Left renal pelvis (tissue), 4 donors: Measurements from ENCODE around the gene ARF1. TPM values are rescaled to one million over a fixed set of nuclear protein-coding genes. Genes with fewer than 3 reads are reported as not detected.

Source experiments
- DNase-seq, 4 donors: peaks; one replicate each; pipeline ENCODE4 v3.0.0-alpha.2; 2013; ENCODE audit warnings: low read depth in 4 of 4, low spot score in 3 of 4
- polyA plus RNA-seq, 4 donors: library from polyadenylated mRNA; unstranded; fragments of 120-200 nt; gene quantifications; one replicate each; pipeline ENCODE4 v1.2.1, GENCODE V29; 2013; ENCODE audit not compliant: insufficient read length in 4 of 4

The ARF1 gene
- polyA plus RNA-seq, 4 donors: 322 to 353 (median 340) TPM

DNA sequence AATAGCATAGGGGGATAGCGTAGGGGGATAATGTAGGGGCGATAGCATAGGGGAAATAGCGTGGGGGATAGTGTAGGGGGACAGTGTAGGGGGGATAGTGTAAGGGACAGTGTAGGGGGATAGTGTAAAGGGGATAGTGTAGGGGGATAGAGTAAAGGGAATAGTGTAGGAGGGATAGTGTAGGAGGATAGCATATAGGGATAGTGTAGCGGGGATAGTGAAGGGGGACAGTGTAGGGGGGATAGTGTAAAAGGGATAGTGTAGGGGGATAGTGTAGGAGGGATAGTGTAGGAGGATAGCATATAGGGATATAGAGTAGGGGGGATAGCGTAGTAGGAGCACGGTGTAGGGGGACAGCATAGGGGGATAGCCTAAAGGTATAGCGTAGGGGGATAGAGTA is 14.1 kb upstream of the ARF1 start:
- DNase-seq: no peak

DNA sequence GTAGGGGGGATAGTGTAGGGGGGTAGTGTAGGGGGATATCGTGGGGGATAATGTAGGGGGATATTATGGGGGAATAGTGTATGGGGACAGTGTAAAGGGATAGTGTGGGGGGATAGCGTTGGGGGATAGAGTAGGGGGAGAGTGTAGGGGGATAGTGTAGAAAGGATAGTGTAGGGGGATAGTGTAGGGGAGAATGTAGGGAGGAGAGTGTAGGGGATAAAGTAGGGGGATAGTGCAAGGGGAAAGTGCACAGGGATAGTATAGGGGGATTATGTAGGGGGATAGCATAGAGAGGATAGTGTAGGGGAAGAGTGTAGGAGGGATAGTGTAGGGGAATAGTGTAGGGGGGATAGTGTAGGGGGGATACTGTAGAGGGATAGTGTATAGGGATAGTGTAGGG is 12.3 kb upstream of the ARF1 start:
- DNase-seq: no peak

DNA sequence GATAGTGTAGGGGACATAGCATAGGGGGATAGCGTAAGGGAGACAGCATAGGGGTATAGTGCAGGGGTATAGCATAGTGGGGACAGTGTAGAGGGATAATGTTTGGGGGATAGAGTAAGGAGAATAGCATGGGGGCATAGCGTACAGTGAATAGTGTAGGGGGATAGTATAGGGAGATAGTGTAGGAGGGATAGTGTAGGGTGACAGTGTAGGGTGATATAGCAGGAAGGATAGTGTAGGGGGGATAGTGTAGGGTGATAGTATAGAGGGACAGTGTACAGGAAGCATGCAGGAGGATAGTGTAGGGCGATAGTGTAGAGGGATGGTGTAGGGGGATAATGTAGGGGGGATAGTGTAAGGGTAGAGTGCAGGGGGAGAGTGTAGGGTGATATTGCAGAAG is 11.7 kb upstream of the ARF1 start:
- DNase-seq: no peak

DNA sequence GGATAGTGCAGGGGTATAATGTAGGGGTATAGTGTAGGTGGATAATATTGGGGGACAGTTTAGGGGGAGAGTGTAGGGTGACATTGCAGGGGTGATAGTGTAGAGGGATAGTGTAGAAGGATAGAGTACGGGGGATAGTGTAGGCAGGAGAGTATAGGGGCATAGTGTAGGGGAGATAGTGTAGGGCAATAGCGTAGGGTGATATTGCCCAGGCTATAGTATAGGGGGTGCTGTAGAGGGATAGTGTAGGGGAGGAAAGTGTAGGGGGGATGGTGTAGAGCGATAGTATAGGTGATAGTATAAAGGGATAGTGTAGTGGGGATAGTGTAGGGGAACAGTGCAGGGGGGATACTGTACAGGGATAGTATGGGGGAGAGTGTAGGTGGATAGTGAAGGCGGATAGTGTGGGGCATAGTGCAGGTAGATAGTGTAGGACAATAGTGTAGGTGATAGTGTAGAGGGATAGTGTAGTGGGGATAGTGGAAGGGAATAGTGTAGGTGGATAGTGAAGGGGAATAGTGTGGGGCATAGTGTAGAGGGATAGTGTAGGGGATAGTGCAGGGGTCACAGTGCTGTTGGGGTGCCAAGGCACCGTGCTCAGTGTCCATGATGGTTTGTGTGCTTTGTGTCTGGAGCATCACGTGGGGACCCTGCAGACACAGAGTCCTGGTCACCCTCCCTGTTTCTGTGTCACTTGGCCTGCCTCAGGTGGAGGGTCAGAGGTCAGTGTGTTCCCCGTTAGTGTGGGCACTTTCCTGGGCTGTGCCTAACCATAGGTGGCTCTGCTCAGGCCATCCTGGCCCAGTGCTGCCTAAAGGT is 10.5 kb upstream of the ARF1 start:
- no peak for DNase-seq

DNA sequence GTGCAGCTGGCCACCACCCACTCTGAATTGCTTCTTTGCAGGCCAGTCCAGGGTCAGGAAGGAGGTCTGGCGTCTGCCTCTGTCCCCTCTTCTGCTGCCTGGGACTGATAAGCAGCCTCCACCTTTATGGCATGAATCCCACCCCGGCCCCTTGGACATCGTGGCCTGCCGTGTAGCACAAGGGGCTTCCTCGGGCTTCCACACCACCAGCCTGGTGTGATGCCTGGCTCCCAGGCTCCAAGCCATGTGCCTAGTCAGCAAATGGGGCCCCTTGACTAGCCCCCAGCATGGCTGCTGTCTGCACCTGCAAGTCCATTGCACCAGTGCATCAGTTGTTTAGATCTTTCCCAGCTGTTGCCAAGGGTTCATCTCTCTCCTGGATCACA is 9.9 kb upstream of the ARF1 start:
- DNase-seq: no peak

DNA sequence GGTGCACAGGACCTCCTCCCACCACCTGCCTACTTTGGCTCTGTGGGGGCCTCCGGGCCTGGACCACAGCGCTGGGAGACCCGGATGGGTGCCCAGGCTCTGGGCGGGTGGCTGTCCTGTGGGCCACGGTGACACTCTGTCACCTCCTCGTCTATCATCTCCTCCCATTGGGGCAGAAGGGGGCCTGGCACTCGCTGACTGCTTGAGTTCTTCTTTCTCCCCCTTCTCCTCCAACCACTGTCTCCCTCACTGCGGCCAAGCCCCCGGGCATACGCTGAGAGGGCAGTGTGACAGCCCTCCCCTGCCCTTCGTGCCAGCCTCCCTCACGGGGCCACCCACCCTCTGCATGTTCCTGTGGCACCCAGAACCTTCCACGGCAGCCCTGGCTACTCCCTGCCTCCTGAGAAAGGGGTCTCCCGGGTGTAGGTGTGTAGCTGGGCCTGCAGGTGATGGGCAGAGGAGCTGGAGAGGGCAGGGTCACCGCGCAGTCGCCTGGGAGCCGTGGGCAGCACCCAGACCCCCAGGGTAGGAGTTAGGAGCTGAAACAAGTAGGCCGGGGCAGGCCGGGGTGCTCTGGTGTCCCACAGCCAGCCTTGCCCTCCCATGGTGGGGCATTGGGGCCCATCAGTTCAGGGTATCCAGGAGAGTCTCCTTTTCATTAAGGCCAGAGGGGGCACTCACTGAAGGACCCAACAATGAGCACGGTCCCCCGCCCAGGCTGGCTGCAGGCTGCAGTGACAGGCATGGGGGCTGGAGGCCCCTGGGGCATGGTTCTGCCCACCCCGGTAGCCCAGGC is 9.2 kb upstream of the ARF1 start:
- DNase-seq: no peak

DNA sequence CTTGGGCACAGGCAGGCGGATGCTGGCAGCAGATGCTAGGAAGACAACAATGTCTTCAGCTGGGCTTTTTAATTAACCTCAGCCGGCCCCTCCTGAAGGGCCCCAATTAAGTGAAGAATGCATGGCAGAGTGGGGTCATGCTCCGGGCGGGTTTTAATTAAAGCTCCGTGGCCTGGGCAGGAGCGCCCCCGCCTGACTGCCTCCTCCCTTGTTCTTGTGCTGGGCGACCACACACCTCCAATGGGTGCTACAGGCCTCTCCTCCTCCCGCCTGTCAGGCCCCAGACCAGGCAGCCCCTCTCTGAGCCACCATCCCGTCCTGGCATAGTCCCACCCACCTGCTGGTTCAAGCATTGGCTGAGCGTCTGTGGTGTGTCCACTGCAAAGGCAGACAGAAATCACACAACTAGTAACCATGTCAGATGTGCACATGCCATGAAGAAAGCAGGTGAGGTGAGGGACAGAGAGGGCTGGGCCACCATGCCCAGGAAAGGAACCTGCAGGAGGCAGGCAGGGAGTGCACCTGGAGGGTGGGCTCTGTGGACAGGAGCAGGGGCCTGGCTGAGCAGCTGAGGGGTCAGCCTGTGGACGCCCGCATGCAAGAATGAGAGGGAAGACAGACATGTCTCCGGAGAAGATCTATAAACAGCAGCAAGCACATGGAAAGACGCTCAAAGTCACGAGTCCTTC is 8.5 kb upstream of the ARF1 start:
- no peak for DNase-seq

DNA sequence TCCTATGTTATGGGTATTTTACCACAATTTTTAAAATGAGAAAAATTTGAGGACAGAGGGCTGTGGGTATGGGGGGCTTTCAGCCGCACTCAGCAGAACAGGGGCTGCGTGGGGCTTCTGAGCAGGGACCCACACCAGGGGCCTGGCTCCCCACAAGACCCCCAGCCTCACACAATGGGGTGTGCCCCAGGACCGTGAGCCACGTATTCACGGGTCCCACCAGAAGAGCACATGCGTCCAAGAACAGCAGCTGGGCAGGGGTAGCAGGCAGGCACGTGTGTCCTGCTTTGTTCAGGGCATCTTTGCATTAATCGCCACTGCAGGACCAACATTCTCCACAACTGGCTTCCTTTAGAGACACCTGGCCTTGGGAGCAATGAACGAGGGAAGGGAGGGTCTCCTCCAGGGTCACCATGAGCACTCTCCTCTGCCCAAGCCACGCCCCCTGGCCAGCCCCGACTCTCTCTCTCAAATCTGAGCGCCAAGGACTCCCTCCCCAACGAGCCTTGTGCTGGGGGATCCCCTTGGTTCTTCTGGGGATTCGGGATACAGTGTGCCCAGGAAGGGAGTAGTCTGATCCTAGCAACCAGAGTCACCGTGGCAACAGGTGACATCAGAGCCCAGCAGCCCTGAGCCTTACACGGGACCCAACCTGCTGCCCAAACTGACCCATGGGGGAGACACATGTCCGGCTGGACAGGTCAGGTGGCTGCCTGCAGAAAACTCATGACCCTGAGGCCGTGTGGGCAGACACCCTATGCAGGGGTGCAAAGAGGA is 7.4 kb upstream of the ARF1 start:
- DNase-seq: no peak

DNA sequence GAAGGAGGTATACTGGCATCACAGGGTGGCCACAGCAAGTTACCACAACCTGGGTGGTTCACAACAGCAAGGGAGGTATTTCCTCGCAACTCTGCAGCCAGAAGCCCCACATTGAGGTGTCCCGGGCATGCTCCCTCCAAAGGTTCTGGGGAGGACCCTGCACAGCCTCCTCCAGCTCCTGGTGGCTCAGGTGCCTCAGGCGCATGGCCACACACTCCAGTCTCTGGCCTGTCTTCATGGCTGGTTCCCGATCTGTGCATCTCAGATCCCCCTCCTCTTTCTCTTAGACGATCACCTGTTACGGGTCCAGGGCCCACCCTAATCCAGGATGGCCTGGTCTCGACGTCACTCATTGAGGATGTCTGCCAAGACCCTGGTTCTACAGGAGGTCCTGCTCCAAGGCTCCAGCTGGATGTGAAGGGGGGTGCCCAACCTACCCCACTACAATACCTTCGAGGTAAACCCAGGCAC is 6.7 kb upstream of the ARF1 start:
- no peak for DNase-seq

DNA sequence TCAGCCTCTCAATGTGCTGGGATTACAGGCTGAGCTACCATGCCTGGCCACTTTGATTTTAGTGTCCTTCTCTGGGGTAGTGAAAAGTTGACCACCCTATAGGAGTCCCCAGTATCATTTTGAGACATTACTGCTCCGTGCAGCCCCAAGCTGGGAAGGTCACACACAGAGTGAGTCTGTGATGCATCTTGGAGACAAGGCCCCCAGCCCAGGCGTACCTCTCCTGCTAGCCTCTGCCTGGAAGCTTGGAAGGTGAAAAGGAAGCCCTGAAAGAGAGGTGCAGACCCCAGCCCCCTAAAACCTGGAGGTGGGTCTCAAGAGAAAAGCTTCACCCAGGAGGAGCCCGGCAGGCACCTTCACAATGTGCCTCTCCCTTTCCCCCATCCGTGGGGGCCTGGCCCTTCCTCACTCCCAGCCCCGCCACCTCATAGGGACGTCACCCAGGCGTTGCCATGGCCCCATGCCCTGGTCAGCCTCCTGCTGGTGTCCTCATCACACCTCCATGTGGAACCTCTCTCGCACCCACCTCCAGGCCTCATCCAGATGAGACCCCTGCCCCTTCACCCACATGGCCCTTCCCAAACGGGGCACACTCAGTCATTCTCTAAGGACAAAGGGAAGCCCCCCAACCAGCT is 5.6 kb upstream of the ARF1 start:
- DNase-seq: no peak

DNA sequence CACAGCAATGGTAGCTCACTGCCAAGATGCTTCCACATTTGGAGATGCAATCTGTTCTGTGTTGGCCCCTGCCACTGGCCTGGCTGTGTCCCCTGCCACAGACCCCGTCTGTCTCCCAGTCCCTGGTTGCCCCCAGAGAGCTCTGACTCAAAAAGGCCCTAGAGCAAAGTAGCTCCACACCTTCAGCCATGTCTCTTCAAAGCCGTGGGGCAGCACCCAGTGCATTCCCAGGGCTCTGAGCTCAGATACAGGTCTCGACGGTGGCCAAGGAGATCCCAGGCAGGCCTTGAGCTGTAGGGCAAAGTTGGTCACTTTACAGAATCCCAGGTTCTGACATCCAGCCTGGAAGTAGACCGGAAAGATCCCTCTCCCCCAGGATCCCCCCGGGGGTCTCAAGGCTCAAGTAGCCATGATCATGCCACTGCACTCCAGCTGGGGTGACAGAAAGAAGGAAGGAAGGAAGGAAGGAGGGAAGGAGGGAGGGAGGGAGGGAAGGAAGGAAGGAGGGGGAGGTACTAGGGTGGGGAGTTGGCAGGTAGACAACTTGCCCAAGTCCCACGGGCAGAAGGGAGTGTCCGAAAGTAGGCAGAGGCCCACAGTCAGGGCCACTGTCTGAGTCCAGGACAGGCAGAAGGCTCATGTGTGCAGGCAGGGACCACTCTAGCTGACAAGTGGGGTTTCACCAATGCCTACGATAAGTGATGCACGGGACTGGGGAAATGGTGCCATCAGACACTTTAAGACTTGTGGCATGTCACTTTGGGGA is 4.8 kb upstream of the ARF1 start:
- no peak for DNase-seq

DNA sequence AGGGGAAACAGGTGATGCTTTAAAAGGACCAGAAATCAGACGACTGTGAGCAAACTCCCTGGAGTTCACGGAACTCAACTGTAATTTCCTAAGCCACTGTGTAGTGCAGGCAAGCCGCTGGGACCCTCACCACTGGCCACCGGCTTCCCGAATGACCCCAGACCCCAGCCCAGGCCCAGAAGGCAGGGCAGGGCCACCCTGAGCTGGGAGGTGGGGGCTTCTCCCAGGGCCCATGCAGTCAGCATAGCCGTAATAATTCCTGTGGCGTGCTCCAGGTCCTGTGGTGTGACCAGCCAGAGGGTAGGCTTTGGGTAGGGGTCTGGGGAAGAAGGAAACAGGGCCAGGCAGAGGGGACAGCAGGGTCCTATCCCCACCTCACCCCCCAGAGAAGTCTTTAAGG is 3.5 kb upstream of the ARF1 start:
- DNase-seq: no peak

DNA sequence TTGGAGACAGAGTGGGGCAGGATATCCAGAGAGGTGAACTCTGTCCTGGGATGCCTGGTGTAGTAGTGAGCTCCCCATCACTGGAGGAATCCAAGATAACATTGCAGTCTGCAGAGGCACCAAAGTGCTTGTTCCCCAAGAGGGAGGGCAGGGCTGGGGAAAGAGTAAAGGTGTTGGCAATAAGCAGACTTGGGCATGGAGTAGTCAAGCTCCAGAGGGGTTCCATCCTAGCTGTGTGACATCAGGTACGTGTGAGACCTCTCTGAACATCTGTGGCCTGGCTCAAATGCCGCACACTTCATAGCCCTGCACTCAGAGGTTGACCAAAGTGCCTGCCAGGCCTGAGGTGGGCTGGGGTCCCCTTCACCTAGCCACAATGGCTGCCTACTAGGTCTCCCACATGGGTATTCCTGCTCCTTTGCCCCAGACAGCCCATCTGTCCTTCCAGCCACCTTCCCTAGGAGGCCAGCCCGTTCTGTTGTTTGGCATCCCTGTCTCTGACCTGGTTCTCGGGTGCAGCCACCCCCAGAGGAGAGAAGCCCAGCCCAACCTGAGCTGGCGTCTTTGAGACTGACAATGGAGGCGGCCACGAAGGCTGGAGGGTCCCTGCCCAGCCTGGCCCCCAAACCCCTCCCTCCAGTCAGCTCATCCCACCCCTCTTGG is 2.8 kb upstream of the ARF1 start:
- DNase-seq: no peak

DNA sequence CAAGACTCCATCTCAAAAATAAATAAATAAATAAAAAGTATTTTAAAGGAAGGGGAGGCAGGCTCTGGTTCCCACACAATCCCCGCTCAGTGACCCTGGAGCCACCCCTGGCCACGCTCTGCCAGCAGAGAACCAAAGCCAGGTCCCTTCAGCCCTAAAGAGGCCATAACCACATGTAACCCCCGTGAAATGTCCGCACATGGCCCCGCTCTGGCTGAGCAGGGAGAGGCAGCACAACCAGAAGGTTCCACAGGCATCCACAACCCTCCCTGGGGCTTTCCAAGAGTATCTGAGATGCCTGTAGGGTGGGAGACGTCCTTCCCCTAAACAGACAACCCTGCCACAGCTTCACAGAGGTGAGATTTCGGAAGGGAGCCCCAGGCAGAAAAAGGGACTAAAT is 1.4 kb upstream of the ARF1 start:
- DNase-seq: no peak

DNA sequence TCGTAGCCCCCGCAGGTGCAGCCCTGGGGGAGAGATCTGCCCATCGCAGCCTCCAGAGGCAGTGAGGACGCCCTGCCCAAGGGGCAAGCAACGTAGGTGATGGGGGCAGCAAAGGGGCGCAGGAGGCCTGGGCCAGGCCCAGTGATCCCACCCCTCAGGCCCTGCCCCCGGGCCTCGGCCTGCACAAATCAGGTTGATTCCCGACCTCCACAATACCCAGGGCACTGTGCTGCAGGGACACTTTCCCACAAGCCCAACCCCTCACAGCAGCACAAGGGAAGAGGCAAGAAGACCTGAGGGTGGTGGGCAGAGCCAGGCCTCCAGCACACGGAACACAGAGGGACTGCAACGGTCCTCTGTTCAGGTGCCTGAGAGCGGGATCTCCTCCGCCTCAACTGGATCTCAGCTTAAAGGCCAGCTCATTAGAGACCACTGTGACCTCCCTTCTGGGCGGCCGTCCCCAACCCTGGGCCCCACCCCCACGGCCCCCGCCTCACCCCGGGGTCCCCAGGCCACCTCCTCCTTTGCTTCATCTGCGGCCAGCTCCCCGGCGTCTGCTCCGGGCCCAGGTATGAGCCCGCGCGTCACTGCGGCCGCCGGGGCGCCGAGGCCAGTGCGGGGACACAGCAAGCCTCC is 812 bp upstream of the ARF1 start:
- no peak for DNase-seq

DNA sequence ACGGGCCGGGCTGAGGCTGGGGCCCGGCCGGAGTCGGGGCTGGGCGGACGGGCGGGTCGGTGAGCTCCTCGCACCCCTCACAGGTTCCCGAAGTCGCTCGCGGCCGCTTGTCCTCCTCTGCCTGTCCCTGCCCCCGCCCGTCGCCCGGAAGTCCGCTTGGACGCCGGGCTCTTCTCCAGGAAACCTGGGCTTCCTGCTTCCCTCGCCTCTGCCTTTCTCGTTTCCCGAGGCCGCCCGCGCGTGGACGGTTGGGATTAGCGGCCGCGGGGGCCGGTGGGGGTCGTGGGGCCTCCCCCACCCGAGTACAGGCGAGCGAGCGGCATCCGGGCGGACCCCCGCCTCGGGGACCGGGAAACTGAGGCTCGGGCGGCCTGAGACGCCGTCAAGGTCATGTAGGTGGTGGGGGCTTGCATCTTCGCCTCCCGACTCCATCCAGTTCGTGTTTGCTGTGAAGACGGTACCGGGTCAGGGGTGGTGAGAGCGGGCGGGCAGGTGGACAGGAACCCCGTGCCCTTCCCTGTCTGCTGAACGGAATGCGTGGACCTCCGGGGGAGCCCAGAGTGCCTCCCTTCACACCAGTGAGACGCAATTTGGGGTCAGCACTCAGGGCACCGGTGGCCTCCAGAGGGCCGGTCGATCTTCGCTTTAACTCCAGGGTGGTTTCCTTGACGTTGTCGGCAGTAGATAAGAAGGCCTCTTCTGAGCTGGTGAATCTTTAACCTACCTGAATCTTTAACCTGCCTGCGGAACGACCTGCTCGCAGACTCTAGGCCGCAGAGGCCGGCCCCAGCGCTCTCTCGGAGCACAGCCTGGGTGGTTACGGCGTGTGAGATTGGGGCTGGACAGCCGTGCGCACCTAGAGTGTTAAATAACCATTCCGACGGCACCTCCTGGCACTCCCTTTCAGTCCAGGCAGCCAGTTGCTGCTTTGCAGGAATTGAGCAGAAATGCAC is 686 bp downstream of the ARF1 start:
- DNase-seq: no peak

DNA sequence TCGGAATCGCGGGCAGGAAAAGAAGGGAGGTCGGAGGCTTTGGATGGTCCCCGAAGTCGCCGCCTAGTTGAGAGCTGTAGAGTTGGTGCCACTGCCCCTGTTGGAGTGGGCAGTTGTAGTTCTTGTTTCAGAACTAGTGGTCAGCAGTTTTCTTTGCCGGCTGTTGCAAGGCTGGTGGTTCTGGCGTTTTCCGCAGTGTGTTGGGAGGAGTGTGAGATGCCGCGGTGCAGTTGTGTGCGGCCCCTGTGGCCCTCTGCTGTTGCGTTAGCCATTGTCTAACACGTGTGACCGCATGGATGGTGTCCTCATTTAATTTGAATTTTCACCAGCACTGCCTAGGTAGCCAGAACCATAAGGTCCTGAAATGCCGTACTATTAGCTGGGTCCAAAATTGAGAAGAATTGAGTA is 1.4 kb downstream of the ARF1 start:
- DNase-seq: no peak
